ENCODE results near the gene DLGAP1.

Gene DLGAP1

GRCh38 chr18:3806656-3807055 is 648.5 kb downstream of the DLGAP1 start:
- DNase-seq = no peak

GRCh38 chr18:3804336-3804735 is 650.8 kb downstream of the DLGAP1 start:
- DNase-seq = no peak

GRCh38 chr18:3803350-3803749 is 651.8 kb downstream of the DLGAP1 start:
- DNase-seq = no peak

- DNase-seq = no peak
Observed at GRCh38 chr18:3799515-3799914, 655.6 kb downstream of the DLGAP1 start.

- no peak for DNase-seq
Observed at GRCh38 chr18:3798032-3798431, 657.1 kb downstream of the DLGAP1 start.

- no peak for DNase-seq
Observed at GRCh38 chr18:3796434-3796833, 658.7 kb downstream of the DLGAP1 start.

- no peak for DNase-seq
Observed at GRCh38 chr18:3794537-3795348, 660.4 kb downstream of the DLGAP1 start.

GRCh38 chr18:3793545-3793944 is 661.6 kb downstream of the DLGAP1 start:
- no peak for DNase-seq

GRCh38 chr18:3793111-3793510 is 662.0 kb downstream of the DLGAP1 start:
- no peak for DNase-seq

- DNase-seq = no peak
Observed at GRCh38 chr18:3792711-3793110, 662.4 kb downstream of the DLGAP1 start.

GRCh38 chr18:3791238-3791637 is 663.9 kb downstream of the DLGAP1 start:
- DNase-seq = no peak

GRCh38 chr18:3790703-3791102 is 664.4 kb downstream of the DLGAP1 start:
- no peak for DNase-seq

- DNase-seq = no peak
Observed at GRCh38 chr18:3789525-3789924, 665.6 kb downstream of the DLGAP1 start.

GRCh38 chr18:3784949-3785348 is 670.2 kb downstream of the DLGAP1 start:
- DNase-seq = no peak

- no peak for DNase-seq
Observed at GRCh38 chr18:3782901-3783300, 672.2 kb downstream of the DLGAP1 start.

- no peak for DNase-seq
Observed at GRCh38 chr18:3777719-3778118, 677.4 kb downstream of the DLGAP1 start.

GRCh38 chr18:3777122-3777521 is 678.0 kb downstream of the DLGAP1 start:
- DNase-seq = no peak

GRCh38 chr18:3775996-3776395 is 679.1 kb downstream of the DLGAP1 start:
- no peak for DNase-seq

- no peak for DNase-seq
Observed at GRCh38 chr18:3773303-3773702, 681.8 kb downstream of the DLGAP1 start.

- peak; percentile 35 to 58 (median 48) for DNase-seq
Observed at GRCh38 chr18:3771121-3771971, 683.8 kb downstream of the DLGAP1 start.

GRCh38 chr18:3761266-3761665 is 693.8 kb downstream of the DLGAP1 start:
- no peak for DNase-seq

GRCh38 chr18:3760741-3761140 is 694.4 kb downstream of the DLGAP1 start:
- DNase-seq = no peak

- DNase-seq = no peak
Observed at GRCh38 chr18:3759099-3759498, 696.0 kb downstream of the DLGAP1 start.

- no peak for DNase-seq
Observed at GRCh38 chr18:3758531-3758930, 696.6 kb downstream of the DLGAP1 start.
